HepG2 (cell line): ENCODE measurements around the gene THSD8. TPM values are rescaled to one million over a fixed set of nuclear protein-coding genes. Genes with fewer than 3 reads are reported as not detected.

Experiments used
- ARNT2 ChIP-seq: sonication (generic); formaldehyde crosslinking; IDR thresholded peaks from 2 replicates; pipeline ENCODE4 v1.8.0; 2022; ENCODE audit warnings: mild to moderate bottlenecking, low read depth, missing genetic modification reagents, moderate library complexity
- CEBPG ChIP-seq: IDR thresholded peaks from 2 replicates; pipeline ENCODE4 v1.6.1; 2016
- HIVEP1 ChIP-seq: sonication (generic); formaldehyde crosslinking; IDR thresholded peaks from 2 replicates; pipeline ENCODE4 v1.4.0; 2020; ENCODE audit warnings: mild to moderate bottlenecking, missing genetic modification reagents
- NFE2 ChIP-seq: sonication (generic); formaldehyde crosslinking; IDR thresholded peaks from 2 replicates; pipeline ENCODE4 v1.4.0; 2020; ENCODE audit warnings: missing genetic modification reagents
- NR2F1 ChIP-seq, 2 experiments: fragments of 450-650 bp in 1 of 2; formaldehyde crosslinking in 1 of 2; IDR thresholded peaks; 2 replicates each; pipeline versions ENCODE4 v1.5.0 to v1.6.1; 2016 to 2020; ENCODE audit warnings: mild to moderate bottlenecking in 1 of 2, missing compliant biosample characterization in 1 of 2, missing genetic modification reagents in 1 of 2, moderate library complexity in 1 of 2
- ZC3H13 ChIP-seq: sonication (generic); formaldehyde crosslinking; IDR thresholded peaks from 2 replicates; pipeline ENCODE4 v1.8.1; 2023; ENCODE audit warnings: mild to moderate bottlenecking, missing genetic modification reagents, moderate library complexity
- ZNF331 ChIP-seq: sonication (generic); formaldehyde crosslinking; IDR thresholded peaks from 2 replicates; pipeline ENCODE4 v1.4.0; 2020; ENCODE audit warnings: missing genetic modification reagents
- polyA plus RNA-seq, 8 experiments: library from polyadenylated mRNA; depleted of rRNA in 3 of 8; stranded (reverse) in 7 of 8; unstranded in 1 of 8; fragments of >200 nt; fragmentation: Illumina TruSeq in 4 of 8; extraction: Trizol in 4 of 8; gene quantifications; 2 replicates each; pipeline versions ENCODE4 v1.2.1 to v1.2.3, GENCODE V29; 2011 to 2016; ENCODE audit warnings: low read depth in 4 of 8, missing spikeins in 1 of 8, mixed read lengths in 1 of 8; ENCODE audit not compliant: insufficient read depth in 1 of 8
- total RNA-seq, 5 experiments: library from RNA; depleted of rRNA; stranded (reverse); fragments of >200 nt; fragmentation: Illumina TruSeq; extraction: Trizol; gene quantifications; 2 replicates each; pipeline ENCODE4 v1.2.3, GENCODE V29; 2016; ENCODE audit warnings: low read depth in 1 of 5
- TF ChIP-seq, protein P1 (sequence below): sonication (generic); formaldehyde crosslinking; IDR thresholded peaks from 2 replicates; pipeline ENCODE4 v1.5.0; 2020; ENCODE audit warnings: mild to moderate bottlenecking, missing genetic modification reagents, borderline replicate concordance
- TF ChIP-seq, protein P2 (sequence below): IDR thresholded peaks from 2 replicates; pipeline ENCODE4 v1.6.1; 2018; ENCODE audit warnings: missing genetic modification reagents
- TF ChIP-seq, protein P3 (sequence below): sonication (generic); formaldehyde crosslinking; IDR thresholded peaks from 2 replicates; pipeline ENCODE4 v1.4.0; 2020; ENCODE audit warnings: missing genetic modification reagents, mild to moderate bottlenecking, borderline replicate concordance
- TF ChIP-seq, protein P4 (sequence below): sonication (generic); formaldehyde crosslinking; IDR thresholded peaks from 2 replicates; pipeline ENCODE4 v1.8.0; 2022; ENCODE audit warnings: missing genetic modification reagents, mild to moderate bottlenecking, inconsistent platforms, borderline replicate concordance
- TF ChIP-seq, protein P5 (sequence below): sonication (generic); formaldehyde crosslinking; IDR thresholded peaks from 2 replicates; pipeline ENCODE4 v1.8.0; 2022; ENCODE audit warnings: missing genetic modification reagents, mild to moderate bottlenecking, moderate library complexity, borderline replicate concordance
- TF ChIP-seq, protein P6 (sequence below): sonication (generic); formaldehyde crosslinking; IDR thresholded peaks from 2 replicates; pipeline ENCODE4 v1.4.0; 2020; ENCODE audit warnings: missing genetic modification reagents

Gene THSD8
- total and polyA plus RNA-seq, 2 of the 13 experiments (the other 11 are each of a cell fraction or from before 2014, with no cell fraction given), result 4.8 to 14.9 TPM

DNA sequence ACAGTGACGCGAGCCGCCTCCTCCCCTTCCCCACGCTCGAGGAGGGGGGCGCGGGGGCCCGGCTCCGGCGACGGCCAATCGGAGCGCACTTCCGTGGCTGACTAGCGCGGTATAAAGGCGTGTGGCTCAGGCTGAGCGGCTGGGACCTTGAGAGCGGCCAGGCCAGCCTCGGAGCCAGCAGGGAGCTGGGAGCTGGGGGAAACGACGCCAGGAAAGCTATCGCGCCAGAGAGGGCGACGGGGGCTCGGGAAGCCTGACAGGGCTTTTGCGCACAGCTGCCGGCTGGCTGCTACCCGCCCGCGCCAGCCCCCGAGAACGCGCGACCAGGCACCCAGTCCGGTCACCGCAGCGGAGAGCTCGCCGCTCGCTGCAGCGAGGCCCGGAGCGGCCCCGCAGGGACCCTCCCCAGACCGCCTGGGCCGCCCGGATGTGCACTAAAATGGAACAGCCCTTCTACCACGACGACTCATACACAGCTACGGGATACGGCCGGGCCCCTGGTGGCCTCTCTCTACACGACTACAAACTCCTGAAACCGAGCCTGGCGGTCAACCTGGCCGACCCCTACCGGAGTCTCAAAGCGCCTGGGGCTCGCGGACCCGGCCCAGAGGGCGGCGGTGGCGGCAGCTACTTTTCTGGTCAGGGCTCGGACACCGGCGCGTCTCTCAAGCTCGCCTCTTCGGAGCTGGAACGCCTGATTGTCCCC lies 10.4 kb upstream of the THSD8 start, which contains the start of gene JUNB (continued):
- TF ChIP-seq, protein P1, sequence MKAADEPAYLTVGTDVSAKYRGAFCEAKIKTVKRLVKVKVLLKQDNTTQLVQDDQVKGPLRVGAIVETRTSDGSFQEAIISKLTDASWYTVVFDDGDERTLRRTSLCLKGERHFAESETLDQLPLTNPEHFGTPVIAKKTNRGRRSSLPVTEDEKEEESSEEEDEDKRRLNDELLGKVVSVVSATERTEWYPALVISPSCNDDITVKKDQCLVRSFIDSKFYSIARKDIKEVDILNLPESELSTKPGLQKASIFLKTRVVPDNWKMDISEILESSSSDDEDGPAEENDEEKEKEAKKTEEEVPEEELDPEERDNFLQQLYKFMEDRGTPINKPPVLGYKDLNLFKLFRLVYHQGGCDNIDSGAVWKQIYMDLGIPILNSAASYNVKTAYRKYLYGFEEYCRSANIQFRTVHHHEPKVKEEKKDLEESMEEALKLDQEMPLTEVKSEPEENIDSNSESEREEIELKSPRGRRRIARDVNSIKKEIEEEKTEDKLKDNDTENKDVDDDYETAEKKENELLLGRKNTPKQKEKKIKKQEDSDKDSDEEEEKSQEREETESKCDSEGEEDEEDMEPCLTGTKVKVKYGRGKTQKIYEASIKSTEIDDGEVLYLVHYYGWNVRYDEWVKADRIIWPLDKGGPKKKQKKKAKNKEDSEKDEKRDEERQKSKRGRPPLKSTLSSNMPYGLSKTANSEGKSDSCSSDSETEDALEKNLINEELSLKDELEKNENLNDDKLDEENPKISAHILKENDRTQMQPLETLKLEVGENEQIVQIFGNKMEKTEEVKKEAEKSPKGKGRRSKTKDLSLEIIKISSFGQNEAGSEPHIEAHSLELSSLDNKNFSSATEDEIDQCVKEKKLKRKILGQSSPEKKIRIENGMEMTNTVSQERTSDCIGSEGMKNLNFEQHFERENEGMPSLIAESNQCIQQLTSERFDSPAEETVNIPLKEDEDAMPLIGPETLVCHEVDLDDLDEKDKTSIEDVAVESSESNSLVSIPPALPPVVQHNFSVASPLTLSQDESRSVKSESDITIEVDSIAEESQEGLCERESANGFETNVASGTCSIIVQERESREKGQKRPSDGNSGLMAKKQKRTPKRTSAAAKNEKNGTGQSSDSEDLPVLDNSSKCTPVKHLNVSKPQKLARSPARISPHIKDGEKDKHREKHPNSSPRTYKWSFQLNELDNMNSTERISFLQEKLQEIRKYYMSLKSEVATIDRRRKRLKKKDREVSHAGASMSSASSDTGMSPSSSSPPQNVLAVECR (CRISPR knock-in tag), result peak; percentile 93; the same call in 1 of the 2 replicates
- TF ChIP-seq, protein P2, sequence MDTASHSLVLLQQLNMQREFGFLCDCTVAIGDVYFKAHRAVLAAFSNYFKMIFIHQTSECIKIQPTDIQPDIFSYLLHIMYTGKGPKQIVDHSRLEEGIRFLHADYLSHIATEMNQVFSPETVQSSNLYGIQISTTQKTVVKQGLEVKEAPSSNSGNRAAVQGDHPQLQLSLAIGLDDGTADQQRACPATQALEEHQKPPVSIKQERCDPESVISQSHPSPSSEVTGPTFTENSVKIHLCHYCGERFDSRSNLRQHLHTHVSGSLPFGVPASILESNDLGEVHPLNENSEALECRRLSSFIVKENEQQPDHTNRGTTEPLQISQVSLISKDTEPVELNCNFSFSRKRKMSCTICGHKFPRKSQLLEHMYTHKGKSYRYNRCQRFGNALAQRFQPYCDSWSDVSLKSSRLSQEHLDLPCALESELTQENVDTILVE, result peak; percentile 87; the same call in 1 of the 2 replicates
- TF ChIP-seq HIVEP1 (peak; percentile 98), ARNT2 (peak; percentile 93), NR2F1 (CRISPR knock-in tag; IDR thresholded peaks at IDR 0.05) (0 out of 4 replicates have a peak, but pooled peaks of 1 of the 2 experiments have one; percentile 11), NFE2 (no peak), ZC3H13 (no peak), ZNF331 (peak; percentile 93), CEBPG (CRISPR knock-in tag) (peak; percentile 15; the same call in 1 of the 2 replicates)
- TF ChIP-seq, protein P3, sequence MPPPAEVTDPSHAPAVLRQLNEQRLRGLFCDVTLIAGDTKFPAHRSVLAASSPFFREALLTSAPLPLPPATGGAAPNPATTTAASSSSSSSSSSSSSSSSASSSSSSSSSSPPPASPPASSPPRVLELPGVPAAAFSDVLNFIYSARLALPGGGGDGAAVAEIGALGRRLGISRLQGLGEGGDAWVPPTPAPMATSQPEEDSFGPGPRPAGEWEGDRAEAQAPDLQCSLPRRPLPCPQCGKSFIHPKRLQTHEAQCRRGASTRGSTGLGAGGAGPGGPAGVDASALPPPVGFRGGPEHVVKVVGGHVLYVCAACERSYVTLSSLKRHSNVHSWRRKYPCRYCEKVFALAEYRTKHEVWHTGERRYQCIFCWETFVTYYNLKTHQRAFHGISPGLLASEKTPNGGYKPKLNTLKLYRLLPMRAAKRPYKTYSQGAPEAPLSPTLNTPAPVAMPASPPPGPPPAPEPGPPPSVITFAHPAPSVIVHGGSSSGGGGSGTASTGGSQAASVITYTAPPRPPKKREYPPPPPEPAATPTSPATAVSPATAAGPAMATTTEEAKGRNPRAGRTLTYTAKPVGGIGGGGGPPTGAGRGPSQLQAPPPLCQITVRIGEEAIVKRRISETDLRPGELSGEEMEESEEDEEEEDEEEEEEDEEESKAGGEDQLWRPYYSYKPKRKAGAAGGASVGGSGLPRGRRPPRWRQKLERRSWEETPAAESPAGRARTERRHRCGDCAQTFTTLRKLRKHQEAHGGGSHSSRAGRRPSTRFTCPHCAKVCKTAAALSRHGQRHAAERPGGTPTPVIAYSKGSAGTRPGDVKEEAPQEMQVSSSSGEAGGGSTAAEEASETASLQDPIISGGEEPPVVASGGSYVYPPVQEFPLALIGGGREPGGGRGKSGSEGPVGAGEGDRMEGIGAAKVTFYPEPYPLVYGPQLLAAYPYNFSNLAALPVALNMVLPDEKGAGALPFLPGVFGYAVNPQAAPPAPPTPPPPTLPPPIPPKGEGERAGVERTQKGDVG (CRISPR knock-in tag), result no peak
- TF ChIP-seq, protein P4, sequence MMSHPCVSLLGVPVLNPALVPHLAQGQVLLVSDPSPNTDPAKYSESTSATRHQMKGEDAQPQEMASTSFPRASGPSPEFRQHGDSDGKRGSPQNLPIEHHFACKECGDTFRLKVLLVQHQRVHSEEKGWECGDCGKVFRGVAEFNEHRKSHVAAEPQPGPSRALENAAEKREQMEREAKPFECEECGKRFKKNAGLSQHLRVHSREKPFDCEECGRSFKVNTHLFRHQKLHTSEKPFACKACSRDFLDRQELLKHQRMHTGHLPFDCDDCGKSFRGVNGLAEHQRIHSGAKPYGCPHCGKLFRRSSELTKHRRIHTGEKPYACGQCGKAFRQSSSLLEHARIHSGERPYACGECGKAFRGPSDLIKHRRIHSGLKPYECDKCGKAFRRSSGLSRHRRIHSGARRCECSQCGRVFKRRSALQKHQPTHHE (CRISPR knock-in tag), result no peak
- TF ChIP-seq, protein P5, sequence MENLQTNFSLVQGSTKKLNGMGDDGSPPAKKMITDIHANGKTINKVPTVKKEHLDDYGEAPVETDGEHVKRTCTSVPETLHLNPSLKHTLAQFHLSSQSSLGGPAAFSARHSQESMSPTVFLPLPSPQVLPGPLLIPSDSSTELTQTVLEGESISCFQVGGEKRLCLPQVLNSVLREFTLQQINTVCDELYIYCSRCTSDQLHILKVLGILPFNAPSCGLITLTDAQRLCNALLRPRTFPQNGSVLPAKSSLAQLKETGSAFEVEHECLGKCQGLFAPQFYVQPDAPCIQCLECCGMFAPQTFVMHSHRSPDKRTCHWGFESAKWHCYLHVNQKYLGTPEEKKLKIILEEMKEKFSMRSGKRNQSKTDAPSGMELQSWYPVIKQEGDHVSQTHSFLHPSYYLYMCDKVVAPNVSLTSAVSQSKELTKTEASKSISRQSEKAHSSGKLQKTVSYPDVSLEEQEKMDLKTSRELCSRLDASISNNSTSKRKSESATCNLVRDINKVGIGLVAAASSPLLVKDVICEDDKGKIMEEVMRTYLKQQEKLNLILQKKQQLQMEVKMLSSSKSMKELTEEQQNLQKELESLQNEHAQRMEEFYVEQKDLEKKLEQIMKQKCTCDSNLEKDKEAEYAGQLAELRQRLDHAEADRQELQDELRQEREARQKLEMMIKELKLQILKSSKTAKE, result peak; percentile 84
- TF ChIP-seq, protein P6, sequence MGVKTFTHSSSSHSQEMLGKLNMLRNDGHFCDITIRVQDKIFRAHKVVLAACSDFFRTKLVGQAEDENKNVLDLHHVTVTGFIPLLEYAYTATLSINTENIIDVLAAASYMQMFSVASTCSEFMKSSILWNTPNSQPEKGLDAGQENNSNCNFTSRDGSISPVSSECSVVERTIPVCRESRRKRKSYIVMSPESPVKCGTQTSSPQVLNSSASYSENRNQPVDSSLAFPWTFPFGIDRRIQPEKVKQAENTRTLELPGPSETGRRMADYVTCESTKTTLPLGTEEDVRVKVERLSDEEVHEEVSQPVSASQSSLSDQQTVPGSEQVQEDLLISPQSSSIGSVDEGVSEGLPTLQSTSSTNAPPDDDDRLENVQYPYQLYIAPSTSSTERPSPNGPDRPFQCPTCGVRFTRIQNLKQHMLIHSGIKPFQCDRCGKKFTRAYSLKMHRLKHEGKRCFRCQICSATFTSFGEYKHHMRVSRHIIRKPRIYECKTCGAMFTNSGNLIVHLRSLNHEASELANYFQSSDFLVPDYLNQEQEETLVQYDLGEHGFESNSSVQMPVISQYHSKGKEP (CRISPR knock-in tag), result peak; percentile 78; the same call in 1 of the 2 replicates
